Measurements from ENCODE around the gene SGIP1.

GRCh38 chr1:66607458-66607857 is 73.5 kb downstream of the SGIP1 start:
- TF ChIP-seq EZH2 (IDR thresholded peaks at IDR 0.05; ENCODE audit: low read depth, unreplicated experiment) (no peak), EZH2phosphoT487 (IDR thresholded peaks at IDR 0.05; ENCODE audit: unreplicated experiment) (no peak), POLR2AphosphoS5 (IDR thresholded peaks at IDR 0.05; ENCODE audit: low read depth) (no peak), STAT1 (IDR thresholded peaks at IDR 0.05; ENCODE audit: unreplicated experiment) (no peak), JUNB (IDR thresholded peaks at IDR 0.05; ENCODE audit: unreplicated experiment) (no peak), ETS1 (IDR thresholded peaks at IDR 0.05) (no peak), CREB1 (CRISPR knock-in tag; IDR thresholded peaks at IDR 0.05; ENCODE audit: low read depth) (no peak), ZNF331 (CRISPR knock-in tag; IDR thresholded peaks at IDR 0.05; ENCODE audit: low read depth) (no peak), ZNF114 (CRISPR knock-in tag; IDR thresholded peaks at IDR 0.05) (no peak)
- TF ChIP-seq, protein P1, sequence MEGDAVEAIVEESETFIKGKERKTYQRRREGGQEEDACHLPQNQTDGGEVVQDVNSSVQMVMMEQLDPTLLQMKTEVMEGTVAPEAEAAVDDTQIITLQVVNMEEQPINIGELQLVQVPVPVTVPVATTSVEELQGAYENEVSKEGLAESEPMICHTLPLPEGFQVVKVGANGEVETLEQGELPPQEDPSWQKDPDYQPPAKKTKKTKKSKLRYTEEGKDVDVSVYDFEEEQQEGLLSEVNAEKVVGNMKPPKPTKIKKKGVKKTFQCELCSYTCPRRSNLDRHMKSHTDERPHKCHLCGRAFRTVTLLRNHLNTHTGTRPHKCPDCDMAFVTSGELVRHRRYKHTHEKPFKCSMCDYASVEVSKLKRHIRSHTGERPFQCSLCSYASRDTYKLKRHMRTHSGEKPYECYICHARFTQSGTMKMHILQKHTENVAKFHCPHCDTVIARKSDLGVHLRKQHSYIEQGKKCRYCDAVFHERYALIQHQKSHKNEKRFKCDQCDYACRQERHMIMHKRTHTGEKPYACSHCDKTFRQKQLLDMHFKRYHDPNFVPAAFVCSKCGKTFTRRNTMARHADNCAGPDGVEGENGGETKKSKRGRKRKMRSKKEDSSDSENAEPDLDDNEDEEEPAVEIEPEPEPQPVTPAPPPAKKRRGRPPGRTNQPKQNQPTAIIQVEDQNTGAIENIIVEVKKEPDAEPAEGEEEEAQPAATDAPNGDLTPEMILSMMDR (conservative IDR thresholded peaks at IDR 0.05; ENCODE audit: low read depth in 2 of 2): peak; percentile 59 to 79

Measured in GM23338 (cell line).